Spleen (tissue), 11 donors: ENCODE data around the gene MICALL2. TPM values are rescaled to one million over a fixed set of nuclear protein-coding genes. Genes with fewer than 3 reads are reported as not detected.

Source experiments
- DNase-seq: peaks from one replicate; pipeline ENCODE4 v3.0.0-alpha.2; 2020
- H3K27ac ChIP-seq, 8 donors: fragments of 200-600 bp; sonication (generic) in 7 of 8; 1 replicate in 4 of 8; 2 replicates in 4 of 8; pipeline versions ENCODE4 v1.5.0 to v1.8.0; 2016 to 2021; ENCODE audit warnings: inconsistent platforms in 4 of 8, mild to moderate bottlenecking in 4 of 8, moderate library complexity in 1 of 8
- H3K27me3 ChIP-seq, 7 donors: fragments of 200-600 bp; sonication (generic) in 6 of 7; replicated peaks in 1 of 7; 1 replicate in 4 of 7; 2 replicates in 3 of 7; pipeline versions ENCODE4 v1.5.0 to v1.8.0; 2016 to 2021; ENCODE audit warnings: inconsistent platforms in 3 of 7, mild to moderate bottlenecking in 1 of 7
- H3K36me3 ChIP-seq, 6 donors: fragments of 200-600 bp; sonication (generic) in 5 of 6; 1 replicate in 4 of 6; 2 replicates in 2 of 6; pipeline versions ENCODE4 v1.5.0 to v1.8.0; 2016 to 2021; ENCODE audit warnings: inconsistent platforms in 2 of 6
- H3K4me1 ChIP-seq, 6 donors: fragments of 200-600 bp; sonication (generic) in 5 of 6; 1 replicate in 3 of 6; 2 replicates in 3 of 6; pipeline versions ENCODE4 v1.5.0 to v1.8.0; 2016 to 2021; ENCODE audit warnings: inconsistent platforms in 3 of 6
- H3K4me3 ChIP-seq, 8 donors: fragments of 200-600 bp; sonication (generic) in 7 of 8; 1 replicate in 4 of 8; 2 replicates in 4 of 8; pipeline versions ENCODE4 v1.5.0 to v1.8.0; 2016 to 2021; ENCODE audit warnings: inconsistent platforms in 4 of 8, mild to moderate bottlenecking in 4 of 8, moderate library complexity in 2 of 8
- H3K9me3 ChIP-seq, 8 donors: fragments of 200-600 bp; sonication (generic) in 7 of 8; 1 replicate in 4 of 8; 2 replicates in 4 of 8; pipeline versions ENCODE4 v1.5.0 to v1.8.0; 2016 to 2021; ENCODE audit warnings: inconsistent platforms in 4 of 8
- POLR2A ChIP-seq, 3 donors: fragments of 450-650 bp; IDR thresholded peaks; one replicate each; pipeline ENCODE4 v1.5.1; 2017; ENCODE audit warnings: antibody characterized with exemption in 3 of 3, mild to moderate bottlenecking in 1 of 3
- POLR2AphosphoS5 ChIP-seq, 3 donors: sonication (generic); formaldehyde crosslinking; IDR thresholded peaks; one replicate each; pipeline ENCODE4 v1.5.1; 2017; ENCODE audit warnings: antibody characterized with exemption in 3 of 3
- WGBS, 5 donors: extraction: QIAGEN DNeasy Blood & Tissue Kit in 3 of 5; methylation state at CpG; one replicate each; pipeline versions ENCODE4 v1.1.5 to v1.1.7; 2013 to 2018; 5-methylcytosine and 5-hydroxymethylcytosine counted together
- intact Hi-C: fragments of 100-400 bp; cut with DNase I; formaldehyde crosslinking; loops from one replicate; pipeline ENCODE4 v1.15.0; 2023; ENCODE audit warnings: low total_unique reads
- polyA plus RNA-seq, 3 donors: library from polyadenylated mRNA; stranded (reverse); fragments of 200-250 nt; gene quantifications; one replicate each; pipeline ENCODE4 v1.2.1, GENCODE V29; 2013
- total RNA-seq, 7 donors: library from RNA; depleted of rRNA in 3 of 7; stranded (reverse); fragments of >200 nt in 3 of 7; fragmentation: NEBNext Ultra II Directional in 4 of 7; extraction: Animal tissue kit (Norgen Biotek cat#: 25700) in 4 of 7; gene quantifications; one replicate each; pipeline versions ENCODE4 v1.1.0 to v1.2.1, GENCODE V29; 2016 to 2021
- TF ChIP-seq, protein P1 (sequence below), 11 experiments: fragments of 200-600 bp in 7 of 11; fragments of 450-650 bp in 4 of 11; sonication (generic) in 4 of 11; IDR thresholded peaks in 8 of 11; conservative IDR thresholded peaks in 3 of 11; 1 replicate in 7 of 11; 2 replicates in 4 of 11; pipeline versions ENCODE4 v1.4.0 to v1.8.0; 2016 to 2021; ENCODE audit warnings: antibody characterized with exemption in 11 of 11, inconsistent platforms in 4 of 11, mild to moderate bottlenecking in 1 of 11
- donor health status: healthy with polysubstance abuse.
- donor health status: DM: no; HTN: no; CAD: no; lungs with moderate emphysema.
- donor health status: DM: no; HTN: no; CAD: no.
- donor health status: Bipolar disorder and iron deficiency.
- donor health status: healthy.
- donor health status: DM: no; HTN: no; CAD: no.
- donor health status: DM: yes; HTN: yes; CAD: no.

MICALL2 gene
- total and polyA plus RNA-seq, 10 donors: 36.3 to 361 (median 96.7) TPM

DNA sequence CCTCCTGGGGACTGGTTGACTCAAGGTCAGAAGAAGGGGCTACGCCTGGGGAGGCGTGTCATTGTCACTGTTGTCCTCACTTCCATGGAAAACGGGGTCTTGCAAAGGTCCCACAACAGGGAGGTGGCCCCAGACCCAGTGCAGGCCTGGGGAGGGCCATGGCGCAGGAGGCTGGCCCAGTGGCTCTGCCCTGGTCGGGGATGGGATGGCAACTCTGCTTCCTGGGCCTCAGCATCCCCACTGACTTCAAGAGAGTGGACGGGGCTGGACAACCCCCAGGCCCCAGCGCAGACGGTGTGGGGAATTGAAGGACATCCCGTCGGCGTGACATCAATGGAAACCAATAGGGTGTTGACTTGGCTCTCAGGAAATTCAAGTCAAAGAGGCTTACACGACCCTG is 35.2 kb downstream of the MICALL2 start:
- Histone ChIP-seq H3K4me1 (peaks cover 0 to under 1% (median 0%) of the 10 kb centered on the region in 6 donors), H3K9me3 (no peaks in the 10 kb centered on the region), H3K36me3 (no peaks in the 10 kb centered on the region), H3K27me3 (peaks cover 0 to 53% (median 4%) of the 10 kb centered on the region in 7 donors), H3K4me3 (no peak overlapping the region), H3K27ac (no peak overlapping the region)
- intact Hi-C loops: no loop called here
- no peak for DNase-seq
- TF ChIP-seq, protein P1, sequence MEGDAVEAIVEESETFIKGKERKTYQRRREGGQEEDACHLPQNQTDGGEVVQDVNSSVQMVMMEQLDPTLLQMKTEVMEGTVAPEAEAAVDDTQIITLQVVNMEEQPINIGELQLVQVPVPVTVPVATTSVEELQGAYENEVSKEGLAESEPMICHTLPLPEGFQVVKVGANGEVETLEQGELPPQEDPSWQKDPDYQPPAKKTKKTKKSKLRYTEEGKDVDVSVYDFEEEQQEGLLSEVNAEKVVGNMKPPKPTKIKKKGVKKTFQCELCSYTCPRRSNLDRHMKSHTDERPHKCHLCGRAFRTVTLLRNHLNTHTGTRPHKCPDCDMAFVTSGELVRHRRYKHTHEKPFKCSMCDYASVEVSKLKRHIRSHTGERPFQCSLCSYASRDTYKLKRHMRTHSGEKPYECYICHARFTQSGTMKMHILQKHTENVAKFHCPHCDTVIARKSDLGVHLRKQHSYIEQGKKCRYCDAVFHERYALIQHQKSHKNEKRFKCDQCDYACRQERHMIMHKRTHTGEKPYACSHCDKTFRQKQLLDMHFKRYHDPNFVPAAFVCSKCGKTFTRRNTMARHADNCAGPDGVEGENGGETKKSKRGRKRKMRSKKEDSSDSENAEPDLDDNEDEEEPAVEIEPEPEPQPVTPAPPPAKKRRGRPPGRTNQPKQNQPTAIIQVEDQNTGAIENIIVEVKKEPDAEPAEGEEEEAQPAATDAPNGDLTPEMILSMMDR (IDR thresholded peaks at IDR 0.05 in 8 of 11, conservative IDR thresholded peaks at IDR 0.05 in 3 of 11): no peak
- no peak for TF ChIP-seq POLR2AphosphoS5 (IDR thresholded peaks at IDR 0.05)
- no peak for TF ChIP-seq POLR2A (IDR thresholded peaks at IDR 0.05)
- WGBS, 5 donors: 79 to 83% (median 82%) methylated on average over 8 to 12 of the region's 12 CpGs

DNA sequence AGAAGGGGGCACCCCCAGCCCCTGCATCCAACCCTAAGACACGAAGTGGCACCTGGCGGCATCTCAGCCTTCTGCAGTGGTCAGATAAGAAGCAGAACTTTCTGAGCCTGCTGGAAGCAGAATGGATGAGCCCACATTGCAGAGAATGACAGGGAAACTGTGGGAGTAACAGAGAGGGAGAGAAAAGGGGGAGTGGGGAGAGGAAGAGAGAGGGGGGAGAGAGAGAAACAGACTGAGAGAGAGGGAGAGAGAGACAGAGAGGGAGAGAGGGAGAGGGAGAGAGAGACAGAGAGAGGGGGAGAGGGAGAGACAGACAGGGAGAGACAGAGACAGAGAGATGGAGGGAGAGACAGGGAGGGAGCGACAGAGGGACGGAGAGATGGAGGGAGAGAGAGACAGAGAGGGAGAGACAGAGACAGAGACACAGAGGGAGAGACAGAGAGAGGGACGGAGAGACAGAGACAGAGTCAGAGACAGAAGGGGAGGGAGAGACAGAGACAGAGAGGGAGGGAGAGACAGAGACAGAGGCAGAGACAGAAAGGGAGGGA is 35.9 kb downstream of the MICALL2 start:
- H3K27me3 ChIP-seq: peaks cover 0 to 51% (median 4%) of the 10 kb centered on the region in 7 donors
- intact Hi-C loops: no loop called here

DNA sequence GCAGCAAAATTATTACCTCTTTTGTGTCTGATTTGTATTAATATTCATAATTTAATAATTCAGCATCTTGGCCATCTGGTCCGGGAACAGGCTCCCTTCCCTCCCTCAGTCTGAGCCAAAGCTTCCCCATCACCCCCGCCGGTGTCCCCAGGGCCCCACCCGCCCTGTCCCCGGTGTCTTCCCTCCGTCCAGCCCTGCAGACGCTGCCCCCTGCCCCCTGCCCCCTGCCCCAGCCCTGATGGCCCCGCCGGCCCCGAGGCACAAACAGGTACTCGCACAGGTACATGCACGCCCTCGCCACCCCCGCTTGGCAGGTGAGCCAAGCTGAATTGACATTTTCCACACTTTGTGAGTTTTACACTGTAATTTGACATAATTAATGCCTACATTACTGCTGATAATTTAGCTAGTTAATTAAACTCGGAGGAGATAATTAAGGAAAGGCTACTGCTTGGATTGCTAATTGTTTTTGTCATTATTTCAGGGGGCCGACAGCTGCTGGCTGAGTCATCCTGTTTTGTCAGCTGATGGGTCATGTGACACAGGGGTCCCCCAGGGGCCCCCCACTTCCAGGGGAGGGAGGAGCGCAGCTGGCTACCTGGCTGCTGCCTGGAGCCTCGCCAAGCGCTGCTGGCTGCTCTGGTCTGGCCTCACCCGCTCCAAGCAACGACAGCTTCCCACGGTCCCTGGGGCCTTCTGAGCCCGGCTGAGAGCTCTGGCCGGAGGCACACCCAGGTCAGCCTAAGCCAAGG is 36.6 kb downstream of the MICALL2 start:
- no peaks in the 10 kb centered on the region for H3K36me3 ChIP-seq
- TF ChIP-seq POLR2A (IDR thresholded peaks at IDR 0.05) (no peak), POLR2AphosphoS5 (IDR thresholded peaks at IDR 0.05) (no peak)
- TF ChIP-seq, protein P1 (IDR thresholded peaks at IDR 0.05 in 8 of 11, conservative IDR thresholded peaks at IDR 0.05 in 3 of 11): no peak
- peaks cover 0 to 51% (median 4%) of the 10 kb centered on the region in 7 donors for H3K27me3 ChIP-seq
- intact Hi-C loops: no loop called here
- H3K9me3 ChIP-seq: no peaks in the 10 kb centered on the region
- no peak overlapping the region for H3K4me3 ChIP-seq
- peaks cover 0 to 7% (median 0%) of the 10 kb centered on the region in 6 donors for H3K4me1 ChIP-seq
- 38 to 54% (median 40%) methylated on average over 20 to 24 of the region's 24 CpGs for WGBS, 5 donors
- no peak for DNase-seq
- H3K27ac ChIP-seq: no peak overlapping the region

More for the DNA sequence above, 35.9 kb downstream of the MICALL2 start:
- Histone ChIP-seq H3K4me1 (peaks cover 0 to under 1% (median 0%) of the 10 kb centered on the region in 6 donors), H3K4me3 (no peak overlapping the region), H3K36me3 (no peaks in the 10 kb centered on the region), H3K9me3 (no peaks in the 10 kb centered on the region), H3K27ac (no peak overlapping the region)
- TF ChIP-seq POLR2A (IDR thresholded peaks at IDR 0.05) (no peak), POLR2AphosphoS5 (IDR thresholded peaks at IDR 0.05) (no peak)
- TF ChIP-seq, protein P1 (IDR thresholded peaks at IDR 0.05 in 8 of 11, conservative IDR thresholded peaks at IDR 0.05 in 3 of 11): no peak
- 58 to 69% (median 60%) methylated on average over 5 of the region's 5 CpGs for WGBS, 5 donors
- no peak for DNase-seq

- intact Hi-C loops: no loop called here
- Histone ChIP-seq H3K27me3 (peaks cover 0 to 52% (median 4%) of the 10 kb centered on the region in 7 donors), H3K4me3 (no peak overlapping the region), H3K9me3 (no peaks in the 10 kb centered on the region), H3K4me1 (peaks cover 0 to 15% (median 0%) of the 10 kb centered on the region in 6 donors), H3K36me3 (no peaks in the 10 kb centered on the region), H3K27ac (no peak overlapping the region)
- DNase-seq: no peak
- TF ChIP-seq POLR2A (IDR thresholded peaks at IDR 0.05) (no peak), POLR2AphosphoS5 (IDR thresholded peaks at IDR 0.05) (no peak)
- TF ChIP-seq, protein P1 (IDR thresholded peaks at IDR 0.05 in 8 of 11, conservative IDR thresholded peaks at IDR 0.05 in 3 of 11): no peak
- WGBS, 5 donors: 72 to 93% (median 89%) methylated on average over 5 to 8 of the region's 8 CpGs; no CpG with 5 or more reads in 1 of the 5 donors
These were observed 37.3 kb downstream of the MICALL2 start for GRCh38 chr7:1421946-1422345.
